HepG2 (cell line): Measurements from ENCODE around the gene SEC14L2. TPM values are rescaled to one million over a fixed set of nuclear protein-coding genes. Genes with fewer than 3 reads are reported as not detected.

Experiments
- CREM ChIP-seq, 2 experiments: sonication (generic) in 1 of 2; formaldehyde crosslinking in 1 of 2; IDR thresholded peaks; 2 replicates each; pipeline versions ENCODE4 v1.4.0 to v1.6.1; 2016 to 2020; ENCODE audit warnings: antibody characterized with exemption in 1 of 2, mild to moderate bottlenecking in 1 of 2, missing genetic modification reagents in 1 of 2
- ETV6 ChIP-seq: sonication (generic); formaldehyde crosslinking; conservative IDR thresholded peaks from 2 replicates; pipeline ENCODE4 v1.4.0; 2020; ENCODE audit warnings: missing genetic modification reagents
- GZF1 ChIP-seq: sonication (generic); formaldehyde crosslinking; IDR thresholded peaks from 2 replicates; pipeline ENCODE4 v1.5.1; 2020; ENCODE audit warnings: mild to moderate bottlenecking, missing genetic modification reagents
- JUN ChIP-seq: sonication (generic); formaldehyde crosslinking; IDR thresholded peaks from 2 replicates; pipeline ENCODE4 v1.4.0; 2020; ENCODE audit warnings: mild to moderate bottlenecking, missing genetic modification reagents
- JUNB ChIP-seq: sonication (generic); formaldehyde crosslinking; IDR thresholded peaks from 2 replicates; pipeline ENCODE4 v1.8.0; 2022; ENCODE audit warnings: missing genetic modification reagents, mild to moderate bottlenecking, borderline replicate concordance
- MIER2 ChIP-seq: IDR thresholded peaks from 2 replicates; pipeline ENCODE4 v1.6.1; 2016; ENCODE audit warnings: missing biosample characterization, missing genetic modification reagents
- NAIF1 ChIP-seq: sonication (generic); formaldehyde crosslinking; IDR thresholded peaks from 2 replicates; pipeline ENCODE4 v1.5.0; 2020; ENCODE audit warnings: mild to moderate bottlenecking, missing genetic modification reagents, borderline replicate concordance
- RBM39 ChIP-seq: fragments of 200-400 bp; formaldehyde crosslinking; IDR thresholded peaks from one replicate; pipeline ENCODE4 v1.6.1; 2018; ENCODE audit warnings: antibody characterized with exemption, mild to moderate bottlenecking, low read depth, low read length; ENCODE audit not compliant: poor library complexity, severe bottlenecking
- SAFB2 ChIP-seq: sonication (generic); formaldehyde crosslinking; IDR thresholded peaks from 2 replicates; pipeline ENCODE4 v1.5.1; 2020; ENCODE audit warnings: missing genetic modification reagents, low read depth, mild to moderate bottlenecking, borderline replicate concordance
- SIN3B ChIP-seq: fragments of 150-350 bp; IDR thresholded peaks from 2 replicates; pipeline ENCODE4 v1.6.1; 2014; ENCODE audit warnings: low read length
- SKI ChIP-seq: fragments of 450-650 bp; IDR thresholded peaks from one replicate; pipeline ENCODE4 v1.6.1; 2018; ENCODE audit warnings: mild to moderate bottlenecking; ENCODE audit not compliant: partially characterized antibody
- SMAD3 ChIP-seq: sonication (generic); formaldehyde crosslinking; IDR thresholded peaks from 2 replicates; pipeline ENCODE4 v1.4.0; 2020; ENCODE audit warnings: missing genetic modification reagents
- SOX5 ChIP-seq: IDR thresholded peaks from 2 replicates; pipeline ENCODE4 v1.6.1; 2016; ENCODE audit warnings: borderline replicate concordance
- SOX6 ChIP-seq, 2 experiments: fragments of 450-650 bp in 1 of 2; sonication (generic) in 1 of 2; formaldehyde crosslinking in 1 of 2; IDR thresholded peaks; 2 replicates each; pipeline versions ENCODE4 v1.4.0 to v1.6.1; 2017 to 2020; ENCODE audit warnings: antibody characterized with exemption in 1 of 2, mild to moderate bottlenecking in 1 of 2, missing genetic modification reagents in 1 of 2
- TARDBP ChIP-seq: sonication (generic); formaldehyde crosslinking; IDR thresholded peaks from 2 replicates; pipeline ENCODE4 v1.8.0; 2022; ENCODE audit warnings: mild to moderate bottlenecking, missing genetic modification reagents
- TBX3 ChIP-seq: fragments of 450-650 bp; IDR thresholded peaks from 2 replicates; pipeline ENCODE4 v1.6.1; 2017; ENCODE audit warnings: antibody characterized with exemption, mild to moderate bottlenecking, inconsistent platforms, borderline replicate concordance
- ZHX1 ChIP-seq: sonication (generic); formaldehyde crosslinking; IDR thresholded peaks from 2 replicates; pipeline ENCODE4 v1.8.1; 2022; ENCODE audit warnings: low read depth, mild to moderate bottlenecking, missing genetic modification reagents
- ZNF331 ChIP-seq: sonication (generic); formaldehyde crosslinking; IDR thresholded peaks from 2 replicates; pipeline ENCODE4 v1.4.0; 2020; ENCODE audit warnings: missing genetic modification reagents
- ZNF674 ChIP-seq: sonication (generic); formaldehyde crosslinking; IDR thresholded peaks from 2 replicates; pipeline ENCODE4 v1.5.0; 2020; ENCODE audit warnings: low read depth, mild to moderate bottlenecking, missing genetic modification reagents
- polyA plus RNA-seq, 8 experiments: library from polyadenylated mRNA; depleted of rRNA in 3 of 8; stranded (reverse) in 7 of 8; unstranded in 1 of 8; fragments of >200 nt; fragmentation: Illumina TruSeq in 4 of 8; extraction: Trizol in 4 of 8; gene quantifications; 2 replicates each; pipeline versions ENCODE4 v1.2.1 to v1.2.3, GENCODE V29; 2011 to 2016; ENCODE audit warnings: low read depth in 4 of 8, missing spikeins in 1 of 8, mixed read lengths in 1 of 8; ENCODE audit not compliant: insufficient read depth in 1 of 8
- total RNA-seq, 5 experiments: library from RNA; depleted of rRNA; stranded (reverse); fragments of >200 nt; fragmentation: Illumina TruSeq; extraction: Trizol; gene quantifications; 2 replicates each; pipeline ENCODE4 v1.2.3, GENCODE V29; 2016; ENCODE audit warnings: low read depth in 1 of 5
- TF ChIP-seq, protein P1 (sequence below), 2 experiments: sonication (generic) in 1 of 2; formaldehyde crosslinking in 1 of 2; IDR thresholded peaks; 2 replicates each; pipeline versions ENCODE4 v1.4.0 to v1.6.1; 2016 to 2020; ENCODE audit warnings: borderline replicate concordance in 1 of 2, low read depth in 1 of 2, mild to moderate bottlenecking in 1 of 2, missing genetic modification reagents in 1 of 2
- TF ChIP-seq, protein P2 (sequence below): sonication (generic); formaldehyde crosslinking; conservative IDR thresholded peaks from 2 replicates; pipeline ENCODE4 v1.5.0; 2020; ENCODE audit warnings: missing genetic modification reagents

SEC14L2 gene
- total and polyA plus RNA-seq, 2 of the 13 experiments (the other 11 are each of a cell fraction or from before 2014, with no cell fraction given): 4.1 to 5.1 TPM

- no peak for TF ChIP-seq SAFB2
- TF ChIP-seq SMAD3 (CRISPR knock-in tag): peak; percentile 81
- TF ChIP-seq, protein P1, sequence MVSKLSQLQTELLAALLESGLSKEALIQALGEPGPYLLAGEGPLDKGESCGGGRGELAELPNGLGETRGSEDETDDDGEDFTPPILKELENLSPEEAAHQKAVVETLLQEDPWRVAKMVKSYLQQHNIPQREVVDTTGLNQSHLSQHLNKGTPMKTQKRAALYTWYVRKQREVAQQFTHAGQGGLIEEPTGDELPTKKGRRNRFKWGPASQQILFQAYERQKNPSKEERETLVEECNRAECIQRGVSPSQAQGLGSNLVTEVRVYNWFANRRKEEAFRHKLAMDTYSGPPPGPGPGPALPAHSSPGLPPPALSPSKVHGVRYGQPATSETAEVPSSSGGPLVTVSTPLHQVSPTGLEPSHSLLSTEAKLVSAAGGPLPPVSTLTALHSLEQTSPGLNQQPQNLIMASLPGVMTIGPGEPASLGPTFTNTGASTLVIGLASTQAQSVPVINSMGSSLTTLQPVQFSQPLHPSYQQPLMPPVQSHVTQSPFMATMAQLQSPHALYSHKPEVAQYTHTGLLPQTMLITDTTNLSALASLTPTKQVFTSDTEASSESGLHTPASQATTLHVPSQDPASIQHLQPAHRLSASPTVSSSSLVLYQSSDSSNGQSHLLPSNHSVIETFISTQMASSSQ (IDR thresholded peaks at IDR 0.05; ENCODE audit: low read depth): peak; percentile 32; the same call in 1 of the 2 replicates
- TF ChIP-seq, protein P1 (CRISPR knock-in tag; IDR thresholded peaks at IDR 0.05; ENCODE audit: borderline replicate concordance): peak; percentile 52; the same call in 1 of the 2 replicates
- TF ChIP-seq JUN (CRISPR knock-in tag): no peak
- no peak for TF ChIP-seq GZF1
- TF ChIP-seq ETV6 (CRISPR knock-in tag): no peak
- TF ChIP-seq ZNF674 (CRISPR knock-in tag): no peak
- peak; percentile 71; the same call in 1 of the 2 replicates for TF ChIP-seq ZHX1 (CRISPR knock-in tag)
- TF ChIP-seq SOX6 (IDR thresholded peaks at IDR 0.05): no peak
- TF ChIP-seq SOX6 (CRISPR knock-in tag; IDR thresholded peaks at IDR 0.05): peak; percentile 53; the same call in 1 of the 2 replicates
- TF ChIP-seq SKI: peak; percentile 56
- TF ChIP-seq CREM (IDR thresholded peaks at IDR 0.05): peak; percentile 93
- no peak for TF ChIP-seq CREM (CRISPR knock-in tag; IDR thresholded peaks at IDR 0.05)
- TF ChIP-seq NAIF1 (CRISPR knock-in tag): peak; percentile 87
- TF ChIP-seq JUNB (CRISPR knock-in tag): no peak
- no peak for TF ChIP-seq RBM39
- peak; percentile 66 for TF ChIP-seq SOX5
- peak; percentile 93; the same call in 1 of the 2 replicates for TF ChIP-seq ZNF331 (CRISPR knock-in tag)
- peak; percentile 57; the same call in 1 of the 2 replicates for TF ChIP-seq TBX3
- TF ChIP-seq MIER2: no peak
- TF ChIP-seq SIN3B: 0 out of 2 replicates have a peak, but pooled peaks have one; percentile 36
- TF ChIP-seq, protein P2, sequence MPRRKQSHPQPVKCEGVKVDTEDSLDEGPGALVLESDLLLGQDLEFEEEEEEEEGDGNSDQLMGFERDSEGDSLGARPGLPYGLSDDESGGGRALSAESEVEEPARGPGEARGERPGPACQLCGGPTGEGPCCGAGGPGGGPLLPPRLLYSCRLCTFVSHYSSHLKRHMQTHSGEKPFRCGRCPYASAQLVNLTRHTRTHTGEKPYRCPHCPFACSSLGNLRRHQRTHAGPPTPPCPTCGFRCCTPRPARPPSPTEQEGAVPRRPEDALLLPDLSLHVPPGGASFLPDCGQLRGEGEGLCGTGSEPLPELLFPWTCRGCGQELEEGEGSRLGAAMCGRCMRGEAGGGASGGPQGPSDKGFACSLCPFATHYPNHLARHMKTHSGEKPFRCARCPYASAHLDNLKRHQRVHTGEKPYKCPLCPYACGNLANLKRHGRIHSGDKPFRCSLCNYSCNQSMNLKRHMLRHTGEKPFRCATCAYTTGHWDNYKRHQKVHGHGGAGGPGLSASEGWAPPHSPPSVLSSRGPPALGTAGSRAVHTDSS (CRISPR knock-in tag): no peak
- TF ChIP-seq TARDBP (CRISPR knock-in tag): peak; percentile 67
Observed at GRCh38 chr22:30423959-30424533, 27.2 kb downstream of the SEC14L2 start (continued).
